Keratinocyte (primary cell): ENCODE data around the gene MRPS10. TPM values are rescaled to one million over a fixed set of nuclear protein-coding genes. Genes with fewer than 3 reads are reported as not detected.

Source experiments
- DNase-seq: peaks from one replicate; pipeline ENCODE4 v3.0.0-alpha.2; 2011; ENCODE audit warnings: low read depth, missing footprints, low spot score
- FAIRE-seq: peaks from 2 replicates; lab custom pipeline; 2011; peaks lifted over from hg19 to GRCh38; lab: Jason Lieb, UNC
- H2AFZ ChIP-seq: 2 replicates; pipeline ENCODE4 v1.6.0; 2012; ENCODE audit warnings: low read length, control low read depth, inconsistent platforms; ENCODE audit not compliant: control insufficient read depth
- H3K27ac ChIP-seq: 2 replicates; pipeline ENCODE4 v1.5.1; 2011; ENCODE audit warnings: low read length; ENCODE audit not compliant: control insufficient read depth, insufficient read depth
- H3K27me3 ChIP-seq: 3 replicates; pipeline ENCODE4 v1.6.0; 2011; ENCODE audit warnings: low read length; ENCODE audit not compliant: control insufficient read depth, insufficient read depth; ENCODE audit errors: extremely low read depth
- H3K36me3 ChIP-seq, 2 experiments: 2 replicates in 1 of 2; 3 replicates in 1 of 2; pipeline ENCODE4 v1.5.1; 2011; ENCODE audit warnings: low read length in 2 of 2, mild to moderate bottlenecking in 1 of 2; ENCODE audit not compliant: control insufficient read depth in 2 of 2, insufficient read depth in 2 of 2; ENCODE audit errors: extremely low read depth in 1 of 2
- H3K4me1 ChIP-seq: 3 replicates; pipeline ENCODE4 v1.5.1; 2011; ENCODE audit warnings: low read length; ENCODE audit not compliant: control insufficient read depth, insufficient read depth; ENCODE audit errors: extremely low read depth
- H3K4me2 ChIP-seq: 3 replicates; pipeline ENCODE4 v1.6.0; 2011; ENCODE audit warnings: low read depth, low read length; ENCODE audit not compliant: control insufficient read depth, insufficient read depth; ENCODE audit errors: extremely low read depth
- H3K4me3 ChIP-seq, 3 experiments: fragments of 200-600 bp in 1 of 3; sonication (generic) in 1 of 3; 2 replicates in 2 of 3; 3 replicates in 1 of 3; pipeline ENCODE4 v1.5.1; 2011 to 2016; ENCODE audit warnings: low read length in 3 of 3, mild to moderate bottlenecking in 3 of 3, control low read depth in 2 of 3, inconsistent platforms in 1 of 3, low read depth in 1 of 3, mixed read lengths in 1 of 3, mixed run types in 1 of 3, moderate library complexity in 1 of 3; ENCODE audit not compliant: control insufficient read depth in 2 of 3, insufficient read depth in 2 of 3; ENCODE audit errors: extremely low read depth in 1 of 3
- H3K79me2 ChIP-seq: 2 replicates; pipeline ENCODE4 v1.6.0; 2012; ENCODE audit warnings: low read length; ENCODE audit not compliant: control insufficient read depth, insufficient read depth
- H3K9ac ChIP-seq: 3 replicates; pipeline ENCODE4 v1.6.0; 2011; ENCODE audit warnings: low read length; ENCODE audit not compliant: control insufficient read depth, insufficient read depth; ENCODE audit errors: extremely low read depth
- H3K9me1 ChIP-seq: 3 replicates; pipeline ENCODE4 v1.6.0; 2011; ENCODE audit warnings: low read length; ENCODE audit not compliant: control insufficient read depth, insufficient read depth; ENCODE audit errors: extremely low read depth
- H3K9me3 ChIP-seq: 2 replicates; pipeline ENCODE4 v1.5.1; 2012; ENCODE audit warnings: low read depth, low read length; ENCODE audit not compliant: control insufficient read depth
- H4K20me1 ChIP-seq: 3 replicates; pipeline ENCODE4 v1.6.0; 2011; ENCODE audit warnings: low read length; ENCODE audit not compliant: control insufficient read depth, insufficient read depth; ENCODE audit errors: extremely low read depth
- EZH2 ChIP-seq: IDR thresholded peaks from one replicate; pipeline ENCODE4 v1.6.1; 2012; ENCODE audit warnings: inconsistent platforms, mild to moderate bottlenecking, low read length, moderate library complexity
- dilution Hi-C: fragments of 300-500 bp; cut with MboI; formaldehyde crosslinking; loops from one replicate; pipeline ENCODE4 v1.7.0; 2020; ENCODE audit warnings: low sequenced_read_pairs; ENCODE audit not compliant: extremely low pct_ligation_motif_present
- polyA plus RNA-seq, 5 experiments: library from polyadenylated mRNA; depleted of rRNA in 3 of 5; stranded (reverse) in 3 of 5; stranded (forward) in 1 of 5; unstranded in 1 of 5; fragments of >200 nt; gene quantifications; 1 replicate in 1 of 5; 2 replicates in 3 of 5; 3 replicates in 1 of 5; pipeline versions ENCODE4 v1.2.1 to v1.2.3, GENCODE V29; 2011 to 2012; ENCODE audit warnings: missing spikeins in 2 of 5, low read depth in 1 of 5, low replicate concordance in 1 of 5
- TF ChIP-seq, protein P1 (sequence below), 3 experiments: IDR thresholded peaks in 1 of 3; conservative IDR thresholded peaks in 1 of 3; optimal IDR thresholded peaks in 1 of 3; 2 replicates in 2 of 3; 3 replicates in 1 of 3; pipeline versions ENCODE3 to v1.5.1; 2011; ENCODE audit warnings: low read length in 3 of 3, mild to moderate bottlenecking in 3 of 3, moderate library complexity in 2 of 3, control low read depth in 1 of 3, inconsistent platforms in 1 of 3; ENCODE audit not compliant: insufficient read depth in 2 of 3; ENCODE audit errors: extremely low read depth in 1 of 3

MRPS10 gene
- polyA plus RNA-seq, 1 donor (not counting 4 experiments of a cell fraction or from before 2014, with no cell fraction given): 80.1 TPM

DNA sequence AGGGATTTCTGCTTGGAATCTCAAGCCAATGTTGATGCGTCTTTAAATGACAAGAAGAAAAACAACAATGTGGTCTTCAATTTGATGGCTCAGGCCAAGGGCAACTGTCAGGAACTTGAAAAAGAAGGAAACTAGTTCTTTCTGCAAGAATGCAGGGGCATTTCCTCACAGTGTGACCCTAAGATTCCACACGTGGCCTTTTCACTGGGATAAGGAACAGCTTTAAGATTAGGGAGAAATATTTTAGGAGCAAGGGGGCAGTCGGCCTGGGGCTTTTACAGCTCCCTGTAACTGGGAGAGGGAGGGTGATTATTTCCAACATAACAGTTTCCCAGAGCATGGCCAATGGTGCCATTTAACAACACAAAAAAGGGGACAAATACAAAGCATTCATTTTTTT, 39.4 kb upstream of the MRPS10 start:
- dilution Hi-C loops: no loop called here
- no peak for FAIRE-seq
- no peak overlapping the region for H3K27ac ChIP-seq
- peaks cover 5% of the 10 kb centered on the region for H3K4me1 ChIP-seq
- TF ChIP-seq, protein P1, sequence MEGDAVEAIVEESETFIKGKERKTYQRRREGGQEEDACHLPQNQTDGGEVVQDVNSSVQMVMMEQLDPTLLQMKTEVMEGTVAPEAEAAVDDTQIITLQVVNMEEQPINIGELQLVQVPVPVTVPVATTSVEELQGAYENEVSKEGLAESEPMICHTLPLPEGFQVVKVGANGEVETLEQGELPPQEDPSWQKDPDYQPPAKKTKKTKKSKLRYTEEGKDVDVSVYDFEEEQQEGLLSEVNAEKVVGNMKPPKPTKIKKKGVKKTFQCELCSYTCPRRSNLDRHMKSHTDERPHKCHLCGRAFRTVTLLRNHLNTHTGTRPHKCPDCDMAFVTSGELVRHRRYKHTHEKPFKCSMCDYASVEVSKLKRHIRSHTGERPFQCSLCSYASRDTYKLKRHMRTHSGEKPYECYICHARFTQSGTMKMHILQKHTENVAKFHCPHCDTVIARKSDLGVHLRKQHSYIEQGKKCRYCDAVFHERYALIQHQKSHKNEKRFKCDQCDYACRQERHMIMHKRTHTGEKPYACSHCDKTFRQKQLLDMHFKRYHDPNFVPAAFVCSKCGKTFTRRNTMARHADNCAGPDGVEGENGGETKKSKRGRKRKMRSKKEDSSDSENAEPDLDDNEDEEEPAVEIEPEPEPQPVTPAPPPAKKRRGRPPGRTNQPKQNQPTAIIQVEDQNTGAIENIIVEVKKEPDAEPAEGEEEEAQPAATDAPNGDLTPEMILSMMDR (optimal IDR thresholded peaks at IDR 0.05 in 1 of 3, IDR thresholded peaks at IDR 0.05 in 1 of 3, conservative IDR thresholded peaks at IDR 0.05 in 1 of 3; ENCODE audit: extremely low read depth in 1 of 3, insufficient read depth in 2 of 3, low read length in 3 of 3): no peak
- TF ChIP-seq EZH2: no peak
- H3K36me3 ChIP-seq: peaks cover 10 to 17% of the 10 kb centered on the region in 2 experiments
- H3K4me3 ChIP-seq: no peak overlapping the region
- no peak overlapping the region for H2AFZ ChIP-seq
- H4K20me1 ChIP-seq: no peaks in the 10 kb centered on the region
- no peaks in the 10 kb centered on the region for H3K79me2 ChIP-seq
- no peaks in the 10 kb centered on the region for H3K9me1 ChIP-seq
- H3K9me3 ChIP-seq: no peaks in the 10 kb centered on the region
- H3K27me3 ChIP-seq: no peaks in the 10 kb centered on the region
- H3K9ac ChIP-seq: no peak overlapping the region
- no peak overlapping the region for H3K4me2 ChIP-seq
- DNase-seq: no peak

DNA sequence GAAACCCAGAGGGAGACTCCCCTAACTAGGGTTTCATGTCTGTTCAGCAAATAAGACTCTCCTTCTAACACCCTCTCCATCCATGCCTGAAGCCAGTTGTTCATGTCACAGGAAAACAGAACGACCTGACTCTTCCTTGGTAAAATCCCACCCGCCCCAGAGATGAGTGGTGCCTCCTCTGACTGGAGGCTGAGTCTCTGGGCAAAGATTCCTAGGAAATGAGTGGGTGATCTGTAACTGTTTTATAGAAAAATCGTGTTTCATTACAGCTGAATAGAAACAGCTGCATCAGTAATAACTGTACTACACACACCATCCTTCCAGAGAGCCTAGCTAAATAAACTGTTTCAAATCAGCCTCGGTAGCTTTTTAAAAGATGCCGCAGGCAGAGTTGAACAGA, 37.4 kb upstream of the MRPS10 start:
- Histone ChIP-seq H3K27ac (no peak overlapping the region), H2AFZ (no peak overlapping the region), H3K27me3 (no peaks in the 10 kb centered on the region), H3K9ac (no peak overlapping the region), H3K4me1 (peaks cover 8% of the 10 kb centered on the region), H3K9me3 (no peaks in the 10 kb centered on the region), H3K4me3 (no peak overlapping the region), H3K4me2 (no peak overlapping the region), H4K20me1 (no peaks in the 10 kb centered on the region), H3K9me1 (no peaks in the 10 kb centered on the region), H3K36me3 (peaks cover 10 to 17% of the 10 kb centered on the region in 2 experiments), H3K79me2 (no peaks in the 10 kb centered on the region)
- DNase-seq: no peak
- no peak for FAIRE-seq
- dilution Hi-C loops: no loop called here
- TF ChIP-seq, protein P1 (optimal IDR thresholded peaks at IDR 0.05 in 1 of 3, IDR thresholded peaks at IDR 0.05 in 1 of 3, conservative IDR thresholded peaks at IDR 0.05 in 1 of 3; ENCODE audit: extremely low read depth in 1 of 3, insufficient read depth in 2 of 3, low read length in 3 of 3): no peak
- TF ChIP-seq EZH2: no peak
